Skin of body (tissue), 2 donors: Measurements from ENCODE around the gene FTCD. TPM values are rescaled to one million over a fixed set of nuclear protein-coding genes. Genes with fewer than 3 reads are reported as not detected.
"Not testable (repeated sequence)": the region's sequence is repeated elsewhere in the genome, so short reads cannot be mapped to it uniquely, and the experiment has no call there.

ENCODE experiments used
- DNase-seq: peaks from one replicate; lab custom pipeline; 2025; lab: John Stamatoyannopoulos, UW
- total RNA-seq: library from RNA; depleted of rRNA; stranded (reverse); fragments of >200 nt; gene quantifications from one replicate; pipeline ENCODE4 v1.2.3, GENCODE V29; 2014

Gene FTCD
- total RNA-seq, 1 donor from 2014 or later = 0.20 TPM

GRCh38 chr21:46154155-46154954, 1.0 kb downstream of the FTCD start:
- no peak for DNase-seq

DNA sequence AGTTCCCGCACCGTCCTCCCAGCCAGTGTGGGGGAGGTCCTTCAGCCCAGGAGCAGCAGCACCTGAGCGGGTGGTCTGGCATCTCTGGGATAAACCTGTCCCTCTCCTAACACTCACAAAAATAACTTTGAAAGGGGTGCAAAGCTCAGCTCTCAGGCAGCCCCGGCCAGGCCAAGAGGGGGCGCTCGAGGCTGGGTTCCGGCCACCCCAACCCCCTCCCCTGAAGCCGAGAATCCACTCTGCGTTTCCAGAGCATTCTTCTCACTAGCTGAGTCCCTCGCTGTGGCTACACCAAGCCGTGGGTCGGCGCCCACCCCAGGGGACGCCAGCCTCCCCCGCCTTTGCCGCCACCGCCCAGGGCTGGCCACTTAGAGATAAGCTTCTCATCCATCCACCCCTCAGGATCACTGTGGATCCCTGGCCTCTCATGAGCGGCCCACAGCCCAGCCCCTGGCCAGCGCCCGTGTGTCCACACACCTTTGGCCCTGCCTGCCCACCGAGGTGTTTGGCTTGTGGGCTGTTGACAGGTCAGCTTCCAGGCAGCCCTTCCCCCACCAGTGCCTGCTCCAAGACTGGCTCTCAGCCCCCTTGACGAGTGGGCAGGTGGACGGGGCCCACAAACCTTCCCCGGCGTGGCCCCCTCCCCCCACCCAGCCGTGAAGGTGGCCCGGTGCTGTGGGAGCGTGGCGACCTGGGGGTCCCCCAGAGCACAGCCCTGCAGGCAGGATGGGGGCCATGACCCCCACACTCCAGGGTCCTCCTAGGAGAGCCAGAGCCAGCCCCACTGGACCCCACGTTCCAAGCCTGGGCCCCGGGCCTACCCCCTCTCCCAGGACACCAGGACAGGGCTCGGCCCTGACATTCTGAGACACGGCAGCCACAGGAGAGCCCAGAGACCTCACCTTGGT, 1.9 kb downstream of the FTCD start:
- peak; percentile 24 for DNase-seq

- DNase-seq = no peak
These were observed 2.5 kb downstream of the FTCD start for GRCh38 chr21:46152927-46153246.

GRCh38 chr21:46151989-46152926, 3.1 kb downstream of the FTCD start:
- DNase-seq = no peak

GRCh38 chr21:46151261-46151988, 4.0 kb downstream of the FTCD start:
- no peak for DNase-seq

DNA sequence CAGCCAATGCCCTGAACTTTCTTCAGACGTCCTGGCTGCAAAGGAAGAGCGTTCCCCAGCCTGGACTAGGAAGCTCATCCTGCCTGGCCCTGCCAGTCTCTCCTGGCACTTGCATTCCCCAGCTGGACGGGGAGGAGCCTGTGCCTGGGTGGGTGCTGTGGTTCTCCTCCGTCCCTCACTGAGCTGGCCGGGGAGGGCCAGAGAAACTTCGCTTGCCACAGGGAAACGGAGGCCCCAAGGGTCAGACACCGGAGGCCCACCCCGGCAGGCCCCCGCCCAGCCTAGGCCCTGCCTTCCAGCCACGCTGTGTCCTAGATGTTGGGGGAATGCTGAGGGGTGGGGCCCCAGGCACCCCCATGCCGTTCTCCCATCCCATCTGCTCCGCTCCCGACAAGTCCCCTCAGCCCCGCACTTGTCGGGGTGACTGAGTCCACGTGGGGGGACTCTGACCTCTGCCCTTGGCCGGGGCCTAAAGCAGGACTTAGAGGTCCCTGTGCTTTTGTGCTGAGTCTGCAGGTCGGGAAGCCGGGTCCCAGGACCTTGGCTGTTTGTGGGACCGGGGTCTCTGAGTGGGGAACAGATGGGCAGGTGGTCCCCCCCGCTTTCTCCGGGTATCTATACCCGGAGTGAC, 4.8 kb downstream of the FTCD start:
- DNase-seq = no peak

GRCh38 chr21:46150073-46150472, 5.3 kb downstream of the FTCD start:
- no peak for DNase-seq

DNA sequence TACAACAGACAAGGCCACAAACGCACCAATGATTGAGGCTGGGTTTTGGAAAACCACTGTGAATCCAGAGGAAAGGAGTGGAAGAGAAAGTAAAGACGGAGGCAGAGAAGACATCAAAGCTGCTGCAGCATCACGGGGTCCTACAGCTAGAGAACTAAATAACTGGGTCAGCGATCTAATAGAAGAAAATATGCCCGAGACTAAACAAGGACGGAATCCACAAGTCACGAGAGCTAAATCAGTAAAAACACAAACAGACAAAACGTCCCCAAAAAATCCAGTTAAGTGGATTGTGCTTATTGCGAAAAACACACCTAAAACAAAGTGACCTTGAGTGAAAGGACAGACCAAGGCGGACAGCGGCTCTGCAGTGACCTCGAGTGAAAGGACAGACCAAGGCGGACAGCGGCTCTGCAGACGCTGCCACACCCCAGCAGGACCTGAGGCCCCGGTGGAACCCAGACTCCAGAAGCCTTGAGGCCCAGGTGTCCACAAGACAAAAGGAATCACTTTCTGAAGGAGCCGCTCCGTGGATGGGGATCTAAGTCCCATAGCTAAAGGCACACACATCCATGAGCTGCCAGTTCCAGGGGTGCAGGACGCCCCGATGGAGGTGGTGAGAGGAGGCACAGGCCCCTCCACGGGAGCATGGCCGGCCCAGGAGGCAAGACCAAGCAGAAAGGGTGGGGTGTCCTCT, 6.0 kb downstream of the FTCD start:
- DNase-seq = no peak

GRCh38 chr21:46148106-46148505, 7.3 kb downstream of the FTCD start:
- DNase-seq = no peak

GRCh38 chr21:46147429-46147828, 8.0 kb downstream of the FTCD start:
- DNase-seq = not testable (repeated sequence)

GRCh38 chr21:46146856-46147255, 8.5 kb downstream of the FTCD start:
- DNase-seq = no peak

GRCh38 chr21:46145840-46146691, 9.3 kb downstream of the FTCD start:
- DNase-seq = no peak

- DNase-seq = no peak
These were observed 10.1 kb downstream of the FTCD start for GRCh38 chr21:46145159-46145839.

GRCh38 chr21:46144464-46145070, 10.8 kb downstream of the FTCD start:
- no peak for DNase-seq

GRCh38 chr21:46142582-46143473, 12.6 kb downstream of the FTCD start:
- DNase-seq = no peak

- no peak for DNase-seq
These were observed 13.4 kb downstream of the FTCD start for GRCh38 chr21:46141767-46142581.
